ENCODE results near the gene CLCNKA.
"Not testable (repeated sequence)": the region's sequence is repeated elsewhere in the genome, so short reads cannot be mapped to it uniquely, and the experiment has no call there.

CLCNKA gene

GRCh38 chr1:16042096-16042495, 20.3 kb downstream of the CLCNKA start:
- no peak for DNase-seq (ENCODE audit: low spot score)

- not testable (repeated sequence) for DNase-seq (ENCODE audit: low spot score)
Measured at GRCh38 chr1:16042654-16043053, 20.8 kb downstream of the CLCNKA start.

GRCh38 chr1:16043521-16043920, 21.7 kb downstream of the CLCNKA start, which contains the start of gene CLCNKB:
Gene CLCNKB (plus strand): TSS chr1:16043782. CDS start chr1:16044493, 711 bp downstream.
- no peak for DNase-seq (ENCODE audit: low spot score)

DNA sequence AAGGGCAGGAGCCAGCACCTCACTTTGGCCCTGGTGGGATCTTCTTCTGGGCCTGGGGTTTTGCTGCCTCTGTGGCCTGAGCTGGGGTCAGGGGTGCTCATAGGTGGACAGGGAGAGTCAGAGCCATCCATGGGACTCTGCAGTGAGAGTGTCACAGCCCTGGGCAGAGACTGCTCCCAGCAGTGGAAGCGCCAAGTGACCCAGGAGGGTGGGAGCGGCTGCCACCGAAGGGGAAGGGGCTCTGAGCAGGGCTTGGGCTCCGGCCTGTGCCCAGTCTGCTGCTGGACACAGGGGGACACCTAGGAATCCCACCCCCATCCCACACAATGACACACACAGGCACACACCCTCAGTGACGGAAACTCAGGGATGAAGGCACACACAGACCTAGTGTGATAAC, 22.1 kb downstream of the CLCNKA start:
- no peak for DNase-seq (ENCODE audit: low spot score)

DNA sequence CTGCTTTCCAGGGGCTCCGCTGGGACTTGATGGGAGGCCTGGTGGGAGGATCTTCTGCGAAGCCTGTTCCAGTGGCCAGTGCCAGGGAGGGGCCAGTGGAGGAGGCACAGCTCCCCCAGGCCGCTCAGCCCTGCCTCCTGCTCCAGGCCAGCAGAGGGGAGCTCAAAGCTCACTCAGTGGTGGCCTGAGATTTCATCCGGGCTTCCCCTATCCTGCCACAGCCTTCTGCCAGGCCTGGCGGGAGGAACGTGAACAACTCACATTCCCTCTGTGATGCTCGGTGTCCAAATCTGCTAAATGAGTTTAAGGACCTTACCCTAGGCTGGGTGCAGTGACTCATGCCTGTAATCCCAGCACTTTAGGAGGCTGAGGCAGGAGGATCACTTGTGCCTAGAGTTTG, 25.0 kb downstream of the CLCNKA start:
- DNase-seq (ENCODE audit: low spot score) = no peak

- no peak for DNase-seq (ENCODE audit: low spot score)
Measured at GRCh38 chr1:16047791-16048475, 26.1 kb downstream of the CLCNKA start.

- DNase-seq (ENCODE audit: low spot score) = peak; percentile 9
Measured at GRCh38 chr1:16048573-16049189, 26.8 kb downstream of the CLCNKA start.

DNA sequence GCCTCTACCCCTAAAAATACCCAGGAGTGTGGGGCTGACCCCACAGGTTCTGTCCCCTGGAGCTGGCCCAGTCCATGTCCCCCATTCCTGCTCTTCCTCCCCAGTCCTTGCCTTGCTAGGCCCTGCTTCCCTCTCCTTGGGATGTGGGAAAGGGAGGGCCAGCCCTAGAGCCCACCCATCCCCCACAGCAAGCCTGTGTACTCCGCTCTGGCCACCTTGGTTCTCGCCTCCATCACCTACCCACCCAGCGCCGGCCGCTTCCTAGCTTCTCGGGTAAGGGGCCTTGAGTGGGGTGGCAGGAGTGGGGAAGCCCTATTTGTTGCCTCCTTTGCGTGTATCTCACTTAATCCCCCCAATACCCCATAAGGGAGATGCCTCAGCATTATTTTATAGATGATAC, 28.5 kb downstream of the CLCNKA start:
- no peak for DNase-seq (ENCODE audit: low spot score)

DNA sequence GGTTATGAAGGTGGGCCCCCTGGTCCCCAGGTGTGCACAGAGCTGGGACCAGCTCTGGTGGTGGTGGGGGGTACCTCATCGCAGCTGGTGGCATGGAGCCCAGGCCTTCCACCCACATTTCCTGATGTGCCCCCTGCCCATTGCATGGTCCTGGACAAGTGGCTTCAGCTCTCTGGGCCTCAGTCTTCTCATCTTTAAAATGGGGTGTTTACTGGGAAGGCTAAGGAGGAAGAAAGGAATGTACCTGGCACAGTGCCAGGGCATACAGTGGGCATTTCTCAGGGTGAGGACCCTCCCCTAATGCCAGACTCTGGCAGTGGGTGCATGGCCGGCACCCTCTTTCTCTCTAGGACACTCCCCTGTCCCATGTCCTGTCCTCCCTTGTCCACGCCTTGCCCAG, 29.2 kb downstream of the CLCNKA start:
- no peak for DNase-seq (ENCODE audit: low spot score)

DNA sequence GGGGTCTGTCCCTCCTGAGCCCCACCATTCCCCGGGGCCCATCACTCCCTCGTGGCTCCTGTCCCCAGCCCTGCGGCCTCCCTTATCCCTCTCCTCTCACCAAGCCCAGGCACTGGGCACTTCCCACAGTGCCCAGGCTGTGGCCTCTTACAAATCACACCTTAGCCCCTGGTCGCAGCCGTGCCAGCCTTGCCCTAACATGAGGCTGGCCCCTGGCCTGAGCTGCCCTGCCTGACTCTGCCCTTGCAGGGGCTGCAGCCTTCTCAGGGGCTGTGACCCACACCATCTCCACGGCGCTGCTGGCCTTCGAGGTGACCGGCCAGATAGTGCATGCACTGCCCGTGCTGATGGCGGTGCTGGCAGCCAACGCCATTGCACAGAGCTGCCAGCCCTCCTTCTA, 30.1 kb downstream of the CLCNKA start:
- not testable (repeated sequence) for DNase-seq (ENCODE audit: low spot score)

DNA sequence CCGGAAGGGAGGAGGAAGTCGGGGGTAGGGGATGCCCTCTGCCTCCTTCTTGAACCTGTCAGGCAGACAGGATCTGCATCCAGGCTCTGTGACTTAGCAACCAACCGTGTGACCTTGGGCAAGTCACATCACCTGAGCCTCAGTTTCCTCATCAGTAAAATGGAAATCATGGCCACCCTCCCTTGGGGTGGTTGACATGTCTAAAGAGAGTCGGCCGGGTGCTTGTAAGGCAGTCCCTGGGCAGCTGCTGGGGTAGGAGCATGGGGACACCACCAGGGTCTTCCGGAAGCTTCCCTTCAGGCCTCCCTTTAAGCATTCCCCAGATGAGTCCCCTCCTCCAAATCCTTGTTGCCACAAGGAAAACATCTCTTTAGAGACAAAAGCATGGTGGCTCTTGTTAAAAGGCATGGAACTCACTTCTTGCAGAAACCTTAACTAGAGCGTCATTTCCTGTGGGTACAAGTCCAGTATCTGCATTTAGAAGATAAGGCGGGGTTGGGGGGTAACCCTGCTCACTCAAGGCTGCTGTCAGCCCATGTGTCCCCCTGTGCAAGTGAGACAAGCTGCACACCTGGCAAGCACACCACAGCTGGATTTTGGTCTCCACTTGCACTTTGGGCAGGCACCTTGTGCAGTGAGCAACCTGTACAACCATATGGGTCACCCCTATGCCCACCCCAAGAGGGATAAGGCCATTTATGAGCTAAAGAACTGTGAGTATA, 32.1 kb downstream of the CLCNKA start:
- DNase-seq (ENCODE audit: low spot score) = no peak

DNA sequence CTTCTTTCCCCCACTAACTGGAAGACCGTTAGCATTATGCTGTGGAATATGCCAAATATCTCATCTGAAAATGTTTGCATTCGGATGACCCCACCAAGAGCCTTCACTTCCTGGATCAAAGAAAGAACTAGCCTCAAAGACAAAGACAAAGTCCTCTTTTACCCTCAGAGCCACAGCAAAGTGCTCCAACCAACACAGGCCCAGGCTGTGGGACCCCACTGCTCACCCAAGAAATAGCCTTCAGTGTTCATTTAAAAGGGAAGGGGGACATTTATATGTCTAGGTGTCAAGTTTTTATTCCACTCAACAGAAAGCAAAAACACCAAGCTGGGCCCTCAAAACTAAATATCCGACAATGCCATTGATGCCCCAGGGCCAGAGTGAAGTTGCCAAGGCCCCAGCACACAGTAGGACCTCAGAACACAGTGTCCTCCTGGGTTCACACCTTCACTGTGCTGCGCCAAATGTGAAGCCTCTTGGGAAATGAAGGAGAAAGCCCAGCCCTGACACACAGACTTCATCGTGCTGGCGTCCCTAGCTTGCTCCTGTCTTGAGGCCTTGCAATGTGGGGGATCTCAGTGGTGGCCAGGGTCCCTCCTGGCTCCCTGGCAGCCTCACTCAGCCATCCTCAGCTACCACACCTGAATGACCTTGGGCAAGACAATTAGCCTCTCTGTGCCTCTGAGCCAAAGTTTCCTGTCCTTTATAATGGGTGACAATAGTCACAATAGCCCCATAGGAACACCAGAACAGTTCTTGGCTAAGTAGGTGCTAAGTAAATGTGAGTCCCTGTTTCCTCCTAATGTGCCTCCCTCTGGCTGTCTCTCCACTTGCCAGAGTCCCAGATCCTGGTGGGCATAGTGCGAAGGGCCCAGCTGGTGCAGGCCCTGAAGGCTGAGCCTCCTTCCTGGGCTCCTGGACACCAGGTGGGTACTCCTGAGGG, 33.0 kb downstream of the CLCNKA start:
- no peak for DNase-seq (ENCODE audit: low spot score)

GRCh38 chr1:16055613-16056520, 34.0 kb downstream of the CLCNKA start:
- DNase-seq (ENCODE audit: low spot score) = peak; percentile 86

GRCh38 chr1:16056521-16056912, 34.7 kb downstream of the CLCNKA start:
- not testable (repeated sequence) for DNase-seq (ENCODE audit: low spot score)

- DNase-seq (ENCODE audit: low spot score) = not testable (repeated sequence)
Measured at GRCh38 chr1:16057314-16057915, 35.6 kb downstream of the CLCNKA start.

DNA sequence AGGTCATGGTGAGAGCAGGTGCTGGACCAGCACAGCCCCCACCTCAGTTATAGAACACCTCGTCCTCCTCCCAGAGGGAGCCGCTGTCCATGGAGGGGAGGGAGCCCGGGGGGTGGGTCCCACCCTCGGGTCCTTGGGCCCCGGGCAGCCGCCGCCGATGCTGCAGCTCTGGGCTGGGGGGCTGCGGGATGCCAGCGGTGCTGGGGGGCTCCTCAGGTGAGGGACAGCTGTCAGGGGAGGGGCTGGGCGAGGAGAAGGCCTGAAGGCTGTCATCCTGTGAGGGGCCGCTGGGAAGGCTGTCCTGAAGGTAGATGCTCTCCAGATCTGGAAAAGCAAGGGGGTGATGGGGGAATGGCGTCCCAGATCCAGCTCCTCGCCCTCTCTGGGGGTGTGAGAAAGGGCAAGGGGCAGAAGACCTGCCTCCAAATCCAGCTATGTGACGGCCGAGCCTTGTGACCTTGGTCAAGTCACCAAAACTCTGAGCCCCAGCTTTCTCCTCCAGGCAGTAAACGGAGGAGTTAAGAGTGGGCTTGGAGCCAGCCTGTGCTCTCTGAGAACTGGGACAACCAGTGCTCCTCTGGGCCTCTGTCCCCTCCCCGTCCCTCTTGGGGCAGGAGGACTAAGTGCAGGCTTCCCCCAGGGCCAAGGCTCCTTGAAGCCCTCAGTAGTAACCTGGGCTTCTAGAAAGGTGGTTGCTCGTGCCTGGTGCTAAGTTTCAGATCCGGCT, 36.7 kb downstream of the CLCNKA start:
- not testable (repeated sequence) for DNase-seq (ENCODE audit: low spot score)

DNA sequence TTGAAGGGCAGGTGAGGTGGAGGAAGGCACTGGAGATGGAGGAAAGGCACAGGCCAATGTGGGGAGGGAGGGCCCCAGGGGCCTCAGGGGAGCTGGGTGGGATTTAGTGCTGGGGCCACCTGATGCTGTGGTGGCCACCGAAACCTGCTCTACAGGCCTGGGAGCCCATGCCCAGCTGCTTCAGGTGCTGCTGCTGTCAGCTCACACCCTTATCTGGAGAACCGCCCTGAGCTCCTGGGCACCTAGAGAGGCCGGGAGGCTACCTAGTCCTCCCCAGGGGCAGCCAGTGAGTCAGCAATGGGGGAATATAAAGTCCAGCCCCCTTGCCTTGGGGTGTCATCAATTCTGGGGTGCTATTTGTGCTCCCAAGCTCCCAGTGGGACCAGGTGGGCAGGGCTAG, 39.4 kb downstream of the CLCNKA start:
- no peak for DNase-seq (ENCODE audit: low spot score)

- not testable (repeated sequence) for DNase-seq (ENCODE audit: low spot score)
Measured at GRCh38 chr1:16061989-16062686, 40.3 kb downstream of the CLCNKA start.

GRCh38 chr1:16062687-16063075, 40.8 kb downstream of the CLCNKA start:
- DNase-seq (ENCODE audit: low spot score) = not testable (repeated sequence)

All from activated CD4-positive, alpha-beta T cell treated with anti-CD3 and anti-CD28 coated beads, Interleukin-2, Interleukin-4, amounts not matched to agents 100 ng/mL and 50 ng/mL, durations not matched to agents 16 hours and 8 hours (primary cell).